SKM-1 (cell line): ENCODE data around the gene NCOA7.
"Not testable (repeated sequence)": the region's sequence is repeated elsewhere in the genome, so short reads cannot be mapped to it uniquely, and the experiment has no call there.

Experiments used
- DNase-seq: peaks from one replicate; lab custom pipeline; 2025; ENCODE audit not compliant: unreplicated experiment; lab: John Stamatoyannopoulos, UW

NCOA7 gene

DNA sequence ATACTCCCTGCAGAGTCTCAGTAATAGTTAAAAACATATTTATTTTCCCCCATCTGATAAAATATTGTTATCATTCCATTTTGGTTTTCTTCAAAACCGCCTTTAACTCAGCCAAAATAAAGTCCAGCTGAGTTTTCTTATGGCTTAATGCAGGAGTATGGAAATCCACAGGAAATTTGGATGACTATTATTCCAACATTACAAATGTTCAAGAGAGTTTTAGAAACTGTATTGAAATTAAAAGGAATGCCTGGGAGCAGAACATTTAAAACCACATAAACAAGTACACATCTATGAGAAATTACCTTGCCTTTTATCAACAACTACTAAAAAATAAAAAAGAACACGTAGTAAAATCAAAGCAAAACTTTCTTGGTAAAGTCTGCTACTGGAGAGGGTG, 45.7 kb downstream of the NCOA7 start:
- no peak for DNase-seq

DNA sequence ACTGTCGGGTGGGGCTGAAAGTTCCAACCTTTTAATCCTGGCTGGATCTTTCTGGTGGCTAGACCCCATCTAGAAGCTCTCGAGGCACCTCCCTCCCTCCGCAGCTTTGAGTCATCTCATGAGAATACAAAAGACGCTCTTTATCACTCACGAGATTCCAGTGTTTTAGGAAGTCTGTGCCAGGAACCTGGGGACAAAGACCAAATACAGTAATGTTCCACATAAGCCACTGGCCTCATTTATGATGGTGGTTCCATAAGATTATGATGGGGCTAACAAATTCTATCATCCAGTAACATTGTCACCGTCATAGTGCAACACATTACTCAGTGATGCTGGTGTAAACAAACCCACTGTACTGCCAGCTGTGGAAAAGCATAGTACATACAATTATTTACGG, 48.7 kb downstream of the NCOA7 start:
- DNase-seq, result no peak

GRCh38 chr6:125839879-125840278, 49.1 kb downstream of the NCOA7 start:
- no peak for DNase-seq

- DNase-seq, result no peak
Observed at GRCh38 chr6:125841356-125842090, 50.8 kb downstream of the NCOA7 start.

GRCh38 chr6:125842091-125842626, 51.4 kb downstream of the NCOA7 start:
- no peak for DNase-seq

DNA sequence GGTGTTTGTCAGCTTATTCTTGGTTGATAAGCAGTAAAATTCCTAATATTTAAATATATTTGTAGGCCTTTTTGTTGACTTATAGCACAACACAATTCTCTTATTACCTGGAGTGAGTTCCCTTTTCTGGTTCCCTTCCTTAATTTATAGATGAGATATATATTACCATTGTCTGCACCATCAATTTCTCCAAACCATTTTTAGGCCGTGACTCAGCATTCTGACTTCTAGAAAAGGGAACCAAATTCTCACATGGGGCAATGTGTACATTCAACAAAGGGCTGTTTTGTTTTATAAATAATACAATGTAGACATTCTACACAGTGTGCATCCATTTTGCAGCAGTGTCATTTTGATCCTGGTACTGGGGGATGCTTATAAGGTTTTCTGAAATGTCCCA, 52.8 kb downstream of the NCOA7 start:
- peak; percentile 63 for DNase-seq

- DNase-seq, result no peak
Observed at GRCh38 chr6:125844989-125845388, 54.2 kb downstream of the NCOA7 start.

DNA sequence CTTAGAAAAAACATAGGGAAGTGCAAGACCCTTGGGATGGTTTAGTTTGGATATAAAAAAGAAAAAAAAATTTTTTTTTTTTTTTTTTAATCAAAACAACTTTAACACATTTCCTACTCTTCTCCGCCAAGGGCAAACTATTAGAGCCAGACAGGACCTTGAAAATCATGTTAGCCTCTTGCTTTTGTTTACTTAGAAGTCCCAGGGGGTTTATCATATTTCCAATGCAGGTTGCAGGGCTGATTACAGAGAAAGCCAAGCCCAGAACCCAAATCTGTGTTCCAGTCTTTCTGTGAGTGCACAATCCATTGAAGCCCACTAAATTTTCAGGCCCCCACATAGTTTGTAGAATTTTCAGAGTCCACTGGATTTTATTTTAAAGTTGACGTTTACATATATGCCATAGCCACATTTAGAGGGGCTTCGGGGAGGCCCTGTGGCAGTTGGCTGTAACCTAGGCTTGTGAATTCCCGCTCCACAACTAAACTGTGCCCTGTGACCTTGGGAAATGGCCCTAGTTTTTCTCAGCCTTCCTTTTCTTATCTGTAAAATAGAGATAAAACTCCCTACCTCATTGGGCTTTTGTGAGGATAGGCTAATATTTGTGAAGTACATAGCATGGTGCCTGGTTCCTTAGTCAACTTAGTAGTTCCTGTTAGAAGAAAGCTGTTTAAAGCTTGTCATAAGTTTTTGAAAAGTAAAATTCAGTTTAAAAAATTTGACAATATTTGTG, 55.7 kb downstream of the NCOA7 start:
- DNase-seq, result no peak

- DNase-seq, result not testable (repeated sequence)
Observed at GRCh38 chr6:125848286-125848685, 57.5 kb downstream of the NCOA7 start.

GRCh38 chr6:125850361-125850760, 59.6 kb downstream of the NCOA7 start:
- no peak for DNase-seq

- no peak for DNase-seq
Observed at GRCh38 chr6:125852587-125852986, 61.8 kb downstream of the NCOA7 start.

GRCh38 chr6:125853168-125853567, 62.4 kb downstream of the NCOA7 start:
- no peak for DNase-seq

GRCh38 chr6:125853756-125854155, 63.0 kb downstream of the NCOA7 start:
- no peak for DNase-seq

DNA sequence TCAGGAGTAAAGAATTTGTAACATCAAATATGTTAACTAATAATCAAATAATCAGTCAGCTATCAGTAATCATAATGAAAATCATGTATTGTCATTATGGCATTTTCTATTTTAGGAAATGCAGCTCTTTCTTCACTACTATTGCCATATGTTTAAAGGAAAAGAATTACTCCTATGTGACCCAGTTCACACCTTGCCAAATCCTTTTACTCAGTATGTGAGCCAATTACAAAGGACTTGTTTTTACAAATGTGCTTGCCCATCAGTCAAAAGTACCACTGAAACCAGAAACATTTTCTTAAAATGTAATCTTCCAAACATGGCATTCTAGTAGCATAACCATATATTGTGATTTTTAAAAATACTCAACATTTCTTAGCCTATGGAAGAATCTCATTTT, 63.6 kb downstream of the NCOA7 start:
- DNase-seq, result no peak

- no peak for DNase-seq
Observed at GRCh38 chr6:125855783-125856182, 65.0 kb downstream of the NCOA7 start.

DNA sequence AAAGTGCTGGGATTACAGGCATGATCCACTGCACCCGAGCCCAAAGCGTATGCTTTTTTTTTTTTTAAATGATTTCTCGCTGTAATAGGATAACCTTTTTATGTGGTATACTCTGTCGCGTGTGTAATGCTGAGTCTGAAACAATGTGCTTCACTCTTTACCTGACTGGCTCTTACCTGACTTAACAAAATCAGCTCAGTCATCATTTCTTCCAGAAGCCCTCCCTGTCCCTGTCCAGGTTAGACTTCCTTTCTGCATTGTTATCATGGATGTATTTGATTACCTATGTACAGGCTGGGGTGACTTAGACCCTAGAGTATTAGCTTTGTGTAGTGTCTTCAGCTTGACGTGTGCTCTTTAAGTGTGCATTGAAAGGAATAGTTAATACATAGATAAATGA, 67.1 kb downstream of the NCOA7 start:
- DNase-seq, result no peak

- peak; percentile 7 for DNase-seq
Observed at GRCh38 chr6:125858427-125859320, 67.9 kb downstream of the NCOA7 start.

- DNase-seq, result no peak
Observed at GRCh38 chr6:125859727-125860126, 69.0 kb downstream of the NCOA7 start.

- DNase-seq, result no peak
Observed at GRCh38 chr6:125863023-125863422, 72.3 kb downstream of the NCOA7 start.

DNA sequence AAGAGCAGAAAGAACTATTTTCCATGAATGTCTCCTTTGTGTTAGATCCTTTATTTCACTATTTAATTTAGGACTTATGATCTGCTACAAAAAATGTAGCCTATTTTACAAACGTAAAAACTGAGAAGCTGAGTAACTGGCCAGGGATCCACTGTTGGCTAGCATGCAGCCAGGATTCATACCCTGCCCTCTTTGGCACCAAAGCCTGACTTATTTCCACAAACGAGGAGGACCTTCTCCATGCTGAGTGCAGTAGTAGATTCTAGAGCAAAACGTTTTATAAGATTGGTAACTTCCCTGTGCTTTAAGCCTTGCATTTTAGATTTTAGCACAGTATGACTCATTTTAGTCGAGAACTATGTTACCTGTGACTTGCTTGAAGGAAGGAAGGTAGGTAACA, 74.3 kb downstream of the NCOA7 start:
- no peak for DNase-seq

DNA sequence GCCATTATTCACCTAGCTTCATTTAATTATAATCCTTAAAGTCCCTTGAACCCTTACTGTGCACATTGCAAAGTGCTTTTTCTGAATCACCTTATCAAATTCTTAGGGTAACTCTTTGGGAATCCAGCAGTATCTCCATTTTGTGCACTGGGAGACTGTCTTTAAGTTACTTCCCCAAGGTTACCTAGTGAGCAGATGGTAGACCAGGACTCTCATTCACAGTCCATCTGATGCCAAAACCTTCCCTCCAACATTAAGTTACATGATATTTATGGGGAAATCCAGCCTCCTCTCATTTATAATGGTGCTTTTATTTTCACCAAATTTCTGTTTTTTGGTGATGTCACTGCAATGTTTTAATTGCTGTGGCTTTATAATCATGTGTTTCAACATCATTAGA, 75.7 kb downstream of the NCOA7 start:
- no peak for DNase-seq
